ENCODE results near the gene IGFBP1. TPM values are rescaled to one million over a fixed set of nuclear protein-coding genes. Genes with fewer than 3 reads are reported as not detected.
A peak's percentile ranks its signal among the peaks of the same experiment; 100 is the strongest.

IGFBP1 gene
- total and polyA plus RNA-seq, 2 of the 13 experiments (the other 11 are each of a cell fraction or from before 2014, with no cell fraction given) = 5.4 to 885 TPM

DNA sequence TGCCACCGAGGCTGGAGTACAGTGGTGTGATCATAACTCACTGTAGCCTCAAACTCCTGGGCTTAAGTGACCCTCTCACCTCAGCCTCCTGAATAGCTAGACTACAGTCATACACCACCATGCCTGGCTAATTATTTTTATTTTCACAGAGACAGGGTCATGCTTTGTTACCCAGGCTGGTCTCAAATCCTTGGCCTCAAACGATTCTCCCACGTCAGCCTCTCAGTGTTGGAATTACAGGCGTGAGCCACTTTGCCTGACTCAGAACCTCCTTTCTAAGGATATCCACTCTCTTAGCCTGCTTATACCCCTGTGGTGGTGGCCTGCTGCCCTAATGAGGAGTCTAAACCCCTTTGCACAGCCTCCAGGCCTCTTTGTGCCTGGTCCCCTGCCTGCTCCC, 4.2 kb upstream of the IGFBP1 start:
- no peak for FAIRE-seq
- no peak overlapping the region for H2AFZ ChIP-seq (ENCODE audit: low read length)
- peaks cover 2% of the 10 kb centered on the region; the same call in 1 of the 2 replicates for H3K9me3 ChIP-seq (ENCODE audit: low read length)
- POLR2A ChIA-PET = interaction anchor here (1.0 to 5.5 kb wide), 4 partner anchors 8 to 18 kb away, joined by 3 to 64 read pairs (median 11); partner anchors contain the start of gene CCDC201
- H3K27me3 ChIP-seq (ENCODE audit: control insufficient read depth in 1 of 2, insufficient read depth in 2 of 2, low read length in 2 of 2) = no peaks in the 10 kb centered on the region; a peak in 1 of 5 replicates
- H3K9ac ChIP-seq (ENCODE audit: insufficient read depth, low read depth, low read length) = peak overlapping the region; percentile 81; the same call in 1 of the 2 replicates
- H3K4me1 ChIP-seq (ENCODE audit: insufficient read depth, low read length) = peaks cover 90% of the 10 kb centered on the region
- TF ChIP-seq, protein P1, sequence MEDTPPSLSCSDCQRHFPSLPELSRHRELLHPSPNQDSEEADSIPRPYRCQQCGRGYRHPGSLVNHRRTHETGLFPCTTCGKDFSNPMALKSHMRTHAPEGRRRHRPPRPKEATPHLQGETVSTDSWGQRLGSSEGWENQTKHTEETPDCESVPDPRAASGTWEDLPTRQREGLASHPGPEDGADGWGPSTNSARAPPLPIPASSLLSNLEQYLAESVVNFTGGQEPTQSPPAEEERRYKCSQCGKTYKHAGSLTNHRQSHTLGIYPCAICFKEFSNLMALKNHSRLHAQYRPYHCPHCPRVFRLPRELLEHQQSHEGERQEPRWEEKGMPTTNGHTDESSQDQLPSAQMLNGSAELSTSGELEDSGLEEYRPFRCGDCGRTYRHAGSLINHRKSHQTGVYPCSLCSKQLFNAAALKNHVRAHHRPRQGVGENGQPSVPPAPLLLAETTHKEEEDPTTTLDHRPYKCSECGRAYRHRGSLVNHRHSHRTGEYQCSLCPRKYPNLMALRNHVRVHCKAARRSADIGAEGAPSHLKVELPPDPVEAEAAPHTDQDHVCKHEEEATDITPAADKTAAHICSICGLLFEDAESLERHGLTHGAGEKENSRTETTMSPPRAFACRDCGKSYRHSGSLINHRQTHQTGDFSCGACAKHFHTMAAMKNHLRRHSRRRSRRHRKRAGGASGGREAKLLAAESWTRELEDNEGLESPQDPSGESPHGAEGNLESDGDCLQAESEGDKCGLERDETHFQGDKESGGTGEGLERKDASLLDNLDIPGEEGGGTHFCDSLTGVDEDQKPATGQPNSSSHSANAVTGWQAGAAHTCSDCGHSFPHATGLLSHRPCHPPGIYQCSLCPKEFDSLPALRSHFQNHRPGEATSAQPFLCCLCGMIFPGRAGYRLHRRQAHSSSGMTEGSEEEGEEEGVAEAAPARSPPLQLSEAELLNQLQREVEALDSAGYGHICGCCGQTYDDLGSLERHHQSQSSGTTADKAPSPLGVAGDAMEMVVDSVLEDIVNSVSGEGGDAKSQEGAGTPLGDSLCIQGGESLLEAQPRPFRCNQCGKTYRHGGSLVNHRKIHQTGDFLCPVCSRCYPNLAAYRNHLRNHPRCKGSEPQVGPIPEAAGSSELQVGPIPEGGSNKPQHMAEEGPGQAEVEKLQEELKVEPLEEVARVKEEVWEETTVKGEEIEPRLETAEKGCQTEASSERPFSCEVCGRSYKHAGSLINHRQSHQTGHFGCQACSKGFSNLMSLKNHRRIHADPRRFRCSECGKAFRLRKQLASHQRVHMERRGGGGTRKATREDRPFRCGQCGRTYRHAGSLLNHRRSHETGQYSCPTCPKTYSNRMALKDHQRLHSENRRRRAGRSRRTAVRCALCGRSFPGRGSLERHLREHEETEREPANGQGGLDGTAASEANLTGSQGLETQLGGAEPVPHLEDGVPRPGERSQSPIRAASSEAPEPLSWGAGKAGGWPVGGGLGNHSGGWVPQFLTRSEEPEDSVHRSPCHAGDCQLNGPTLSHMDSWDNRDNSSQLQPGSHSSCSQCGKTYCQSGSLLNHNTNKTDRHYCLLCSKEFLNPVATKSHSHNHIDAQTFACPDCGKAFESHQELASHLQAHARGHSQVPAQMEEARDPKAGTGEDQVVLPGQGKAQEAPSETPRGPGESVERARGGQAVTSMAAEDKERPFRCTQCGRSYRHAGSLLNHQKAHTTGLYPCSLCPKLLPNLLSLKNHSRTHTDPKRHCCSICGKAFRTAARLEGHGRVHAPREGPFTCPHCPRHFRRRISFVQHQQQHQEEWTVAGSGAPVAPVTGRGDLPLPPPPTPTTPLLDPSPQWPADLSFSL (CRISPR knock-in tag; IDR thresholded peaks at IDR 0.05) = no peak
- TF ChIP-seq PRMT3 (CRISPR knock-in tag; IDR thresholded peaks at IDR 0.05; ENCODE audit: borderline replicate concordance, low read depth) = no peak
- TF ChIP-seq DNMT3B (CRISPR knock-in tag; conservative IDR thresholded peaks at IDR 0.05) = no peak
- TF ChIP-seq MAFK (conservative IDR thresholded peaks at IDR 0.05 in 1 of 2, IDR thresholded peaks at IDR 0.05 in 1 of 2; ENCODE audit: low read length in 2 of 2) = no peak
- TF ChIP-seq CHD4 (IDR thresholded peaks at IDR 0.05; ENCODE audit: borderline replicate concordance, low read length) = 0 out of 2 replicates have a peak, but pooled peaks have one; percentile 4
- TF ChIP-seq ZNF224 (CRISPR knock-in tag; IDR thresholded peaks at IDR 0.05) = no peak
- TF ChIP-seq ZNF792 (CRISPR knock-in tag; IDR thresholded peaks at IDR 0.05) = no peak
- peak overlapping the region; percentile 99 for H3K27ac ChIP-seq (ENCODE audit: extremely low read length, insufficient read depth, low read length)
- no peak for ATAC-seq
- peak overlapping the region; percentile 98; the same call in 1 of the 2 replicates for H3K4me2 ChIP-seq (ENCODE audit: low read depth, low read length)
- peaks cover 2% of the 10 kb centered on the region; the same call in 1 of the 2 replicates for H4K20me1 ChIP-seq (ENCODE audit: insufficient read depth, low read length)
- CTCF ChIA-PET (ENCODE audit: low intra/inter-chr PET ratio, low total read pairs) = no interaction called here
- H3K79me2 ChIP-seq (ENCODE audit: insufficient read depth, low read length) = peaks cover 12% of the 10 kb centered on the region
- intact Hi-C loops (cut with micrococcal nuclease; ENCODE audit: unreplicated experiment) = no loop called here
- no peak overlapping the region; a peak in 1 of 6 replicates for H3K4me3 ChIP-seq (replicated peaks in 1 of 3; ENCODE audit: insufficient read depth in 1 of 3, low read depth in 2 of 3, low read length in 3 of 3)
- BruUV-seq (replicated peaks) = no TSS peak
- DNase-seq (ENCODE audit: low spot score) = no peak
- WGBS (ENCODE audit: low lambda C conversion rate) = 89% methylated on average over 4 of the region's 4 CpGs
- H3K36me3 ChIP-seq (replicated peaks in 1 of 2; ENCODE audit: control insufficient read depth in 1 of 2, insufficient read depth in 2 of 2, low read length in 2 of 2) = peaks cover 0 to 1% of the 10 kb centered on the region in 2 experiments; a peak in 2 of 5 replicates
- in situ Hi-C loops (cut with HindIII; ENCODE audit: extremely low pct_ligation_motif_present, low pct_unique_long_range_greater_than_20kb) = no loop called here

Data from HepG2 (cell line).